Measurements from ENCODE around the gene ADGRG4.

ADGRG4 gene

DNA sequence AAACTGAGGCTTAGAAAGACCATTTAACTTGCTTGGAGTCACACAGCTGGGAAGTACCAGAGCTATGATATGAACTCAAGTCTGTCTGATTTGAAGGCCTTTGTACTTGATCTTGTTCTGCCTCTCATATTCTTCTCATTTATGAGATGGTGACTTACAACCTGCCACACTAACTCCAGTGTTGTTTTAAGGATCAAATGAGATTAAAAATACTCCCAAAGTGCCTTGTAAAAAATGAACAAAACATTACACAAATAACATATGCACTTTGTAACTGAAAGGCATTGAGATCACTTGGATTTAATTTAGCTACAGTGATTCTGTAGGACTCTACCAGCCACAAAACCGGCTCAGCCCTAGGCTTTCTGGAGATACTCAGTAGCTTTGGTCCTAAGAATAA lies 33.9 kb upstream of the ADGRG4 start:
- H3K4me3 ChIP-seq (ENCODE audit: low read depth, low read length) = no peak overlapping the region
- no peaks in the 10 kb centered on the region for H3K36me3 ChIP-seq (ENCODE audit: control insufficient read depth in 2 of 2, insufficient read depth in 1 of 2, low read length in 2 of 2)
- H3K4me1 ChIP-seq (ENCODE audit: control insufficient read depth, insufficient read depth, low read length) = 0 out of 2 replicates have a peak, but pooled peaks cover 3% of the 10 kb centered on the region
- POLR2A ChIA-PET = no interaction called here
- CTCF ChIA-PET = interaction anchor here (0.7 to 4.3 kb wide), 8 partner anchors 20 to 688 kb away, joined by 3 to 96 read pairs (median 3); no protein-coding TSS in a partner anchor
- H3K27ac ChIP-seq (ENCODE audit: extremely low read depth, low read depth, low read length) = no peak overlapping the region
- H3K9me3 ChIP-seq (ENCODE audit: control insufficient read depth, insufficient read depth, low read depth, low read length) = no peaks in the 10 kb centered on the region
- TF ChIP-seq GLIS1 (tag by site-specific recombination; IDR thresholded peaks at IDR 0.05) = 0 out of 2 replicates have a peak, but pooled peaks have one; percentile 23
- TF ChIP-seq ZNF394 (tag by site-specific recombination; IDR thresholded peaks at IDR 0.05; ENCODE audit: borderline replicate concordance) = no peak
- no peak for TF ChIP-seq ZNF184 (tag by site-specific recombination; IDR thresholded peaks at IDR 0.05)
- TF ChIP-seq ZNF211 (tag by site-specific recombination; IDR thresholded peaks at IDR 0.05; ENCODE audit: low read depth) = no peak
- TF ChIP-seq KLF8 (tag by site-specific recombination; IDR thresholded peaks at IDR 0.05) = peak; percentile 37; the same call in 1 of the 2 replicates
- no peak for TF ChIP-seq ZNF169 (tag by site-specific recombination; IDR thresholded peaks at IDR 0.05)
- TF ChIP-seq ZBTB26 (tag by site-specific recombination; optimal IDR thresholded peaks at IDR 0.05) = no peak
- TF ChIP-seq GLI2 (tag by site-specific recombination; IDR thresholded peaks at IDR 0.05; ENCODE audit: borderline replicate concordance, low read depth) = peak; percentile 86; the same call in 1 of the 2 replicates
- TF ChIP-seq PRDM2 (tag by site-specific recombination; IDR thresholded peaks at IDR 0.05; ENCODE audit: borderline replicate concordance) = no peak
- TF ChIP-seq OVOL3 (tag by site-specific recombination; IDR thresholded peaks at IDR 0.05) = peak; percentile 77; the same call in 1 of the 2 replicates
- TF ChIP-seq ZNF24 (tag by site-specific recombination; IDR thresholded peaks at IDR 0.05) = peak; percentile 71; the same call in 1 of the 2 replicates
- TF ChIP-seq ZBTB21 (tag by site-specific recombination; IDR thresholded peaks at IDR 0.05) = no peak
- TF ChIP-seq, protein P1, sequence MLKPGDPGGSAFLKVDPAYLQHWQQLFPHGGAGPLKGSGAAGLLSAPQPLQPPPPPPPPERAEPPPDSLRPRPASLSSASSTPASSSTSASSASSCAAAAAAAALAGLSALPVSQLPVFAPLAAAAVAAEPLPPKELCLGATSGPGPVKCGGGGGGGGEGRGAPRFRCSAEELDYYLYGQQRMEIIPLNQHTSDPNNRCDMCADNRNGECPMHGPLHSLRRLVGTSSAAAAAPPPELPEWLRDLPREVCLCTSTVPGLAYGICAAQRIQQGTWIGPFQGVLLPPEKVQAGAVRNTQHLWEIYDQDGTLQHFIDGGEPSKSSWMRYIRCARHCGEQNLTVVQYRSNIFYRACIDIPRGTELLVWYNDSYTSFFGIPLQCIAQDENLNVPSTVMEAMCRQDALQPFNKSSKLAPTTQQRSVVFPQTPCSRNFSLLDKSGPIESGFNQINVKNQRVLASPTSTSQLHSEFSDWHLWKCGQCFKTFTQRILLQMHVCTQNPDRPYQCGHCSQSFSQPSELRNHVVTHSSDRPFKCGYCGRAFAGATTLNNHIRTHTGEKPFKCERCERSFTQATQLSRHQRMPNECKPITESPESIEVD (tag by site-specific recombination; IDR thresholded peaks at IDR 0.05) = peak; percentile 95
- TF ChIP-seq ZNF639 (tag by site-specific recombination; IDR thresholded peaks at IDR 0.05) = peak; percentile 34; the same call in 1 of the 2 replicates
- peak; percentile 75; the same call in 1 of the 2 replicates for TF ChIP-seq INSM2 (tag by site-specific recombination; IDR thresholded peaks at IDR 0.05)
- no peak for TF ChIP-seq ZNF791 (tag by site-specific recombination; IDR thresholded peaks at IDR 0.05)
- no peak for TF ChIP-seq ZNF132 (tag by site-specific recombination; IDR thresholded peaks at IDR 0.05; ENCODE audit: borderline replicate concordance)
- TF ChIP-seq ZFHX2 (tag by site-specific recombination; conservative IDR thresholded peaks at IDR 0.05) = no peak
- no peak for TF ChIP-seq ZNF449 (tag by site-specific recombination; IDR thresholded peaks at IDR 0.05)
- TF ChIP-seq TSHZ1 (tag by site-specific recombination; IDR thresholded peaks at IDR 0.05; ENCODE audit: borderline replicate concordance) = peak; percentile 79; the same call in 1 of the 2 replicates

All from HEK293 (cell line).